AG10803 (cell line): ENCODE data around the gene ST6GALNAC2.

Source experiments
- DNase-seq: peaks from one replicate; pipeline ENCODE4 v3.0.0; 2010; ENCODE audit warnings: low read depth
- H3K4me3 ChIP-seq: 2 replicates; pipeline ENCODE4 v1.5.1; 2011; ENCODE audit warnings: mild to moderate bottlenecking, low read length, control low read depth
- CTCF ChIP-seq: conservative IDR thresholded peaks from 2 replicates; pipeline ENCODE4 v1.5.1; 2011; ENCODE audit warnings: mild to moderate bottlenecking, low read length, control low read depth, inconsistent platforms

ST6GALNAC2 gene

GRCh38 chr17:76586741-76587487 lies 1.3 kb upstream of the ST6GALNAC2 start:
- no peak for TF ChIP-seq CTCF
- no peak overlapping the region for H3K4me3 ChIP-seq
- DNase-seq, result no peak

GRCh38 chr17:76585033-76585648 lies 519 bp downstream of the ST6GALNAC2 start:
- peak overlapping the region; percentile 53 for H3K4me3 ChIP-seq
- TF ChIP-seq CTCF, result no peak
- DNase-seq, result no peak

GRCh38 chr17:76584427-76585032 lies 1.1 kb downstream of the ST6GALNAC2 start:
- TF ChIP-seq CTCF, result no peak
- no peak for DNase-seq
- H3K4me3 ChIP-seq, result peak overlapping the region; percentile 53

GRCh38 chr17:76582660-76583059 lies 3.0 kb downstream of the ST6GALNAC2 start:
- TF ChIP-seq CTCF, result no peak
- no peak for DNase-seq
- no peak overlapping the region for H3K4me3 ChIP-seq

- H3K4me3 ChIP-seq, result no peak overlapping the region
- no peak for TF ChIP-seq CTCF
- DNase-seq, result no peak
Measured at GRCh38 chr17:76581515-76581914, 4.1 kb downstream of the ST6GALNAC2 start.

GRCh38 chr17:76579281-76579680 lies 6.4 kb downstream of the ST6GALNAC2 start:
- DNase-seq, result no peak

More at GRCh38 chr17:76579281-76579680, 6.4 kb downstream of the ST6GALNAC2 start:
- TF ChIP-seq CTCF, result no peak
- no peak overlapping the region for H3K4me3 ChIP-seq
